SK-N-SH treated with all-trans-retinoic acid at 6 μM for 48 hours (cell line): ENCODE results near the gene LBHD2.

Experiments
- PATZ1 ChIP-seq: fragments of 250-450 bp; sonication (Bioruptor Pico); IDR thresholded peaks from 2 replicates; pipeline ENCODE4 v1.8.0; 2020; ENCODE audit warnings: mild to moderate bottlenecking, moderate library complexity, borderline replicate concordance
- RARB ChIP-seq: fragments of 250-450 bp; sonication (Bioruptor Pico); IDR thresholded peaks from 2 replicates; pipeline ENCODE4 v1.8.0; 2021; ENCODE audit warnings: mild to moderate bottlenecking, moderate library complexity
- ZFP30 ChIP-seq: fragments of 450-650 bp; formaldehyde crosslinking; IDR thresholded peaks from 2 replicates; pipeline ENCODE4 v1.5.0; 2022; ENCODE audit warnings: mild to moderate bottlenecking, moderate library complexity

- TF ChIP-seq PATZ1 (CRISPR knock-in tag) (no peak), ZFP30 (CRISPR knock-in tag) (no peak), RARB (no peak)
These were observed 1.4 kb downstream of the LBHD2 start for GRCh38 chr14:103085106-103086091.
